C4-2B (cell line): Measurements from ENCODE around the gene NUDT17.

Experiments
- ZFX ChIP-seq: fragments of 450-650 bp; IDR thresholded peaks from 2 replicates; pipeline ENCODE4 v1.6.1; 2017
- TF ChIP-seq, protein P1 (sequence below): fragments of 450-650 bp; conservative IDR thresholded peaks from 2 replicates; pipeline ENCODE4 v1.5.1; 2017; ENCODE audit warnings: mild to moderate bottlenecking

- TF ChIP-seq, protein P1, sequence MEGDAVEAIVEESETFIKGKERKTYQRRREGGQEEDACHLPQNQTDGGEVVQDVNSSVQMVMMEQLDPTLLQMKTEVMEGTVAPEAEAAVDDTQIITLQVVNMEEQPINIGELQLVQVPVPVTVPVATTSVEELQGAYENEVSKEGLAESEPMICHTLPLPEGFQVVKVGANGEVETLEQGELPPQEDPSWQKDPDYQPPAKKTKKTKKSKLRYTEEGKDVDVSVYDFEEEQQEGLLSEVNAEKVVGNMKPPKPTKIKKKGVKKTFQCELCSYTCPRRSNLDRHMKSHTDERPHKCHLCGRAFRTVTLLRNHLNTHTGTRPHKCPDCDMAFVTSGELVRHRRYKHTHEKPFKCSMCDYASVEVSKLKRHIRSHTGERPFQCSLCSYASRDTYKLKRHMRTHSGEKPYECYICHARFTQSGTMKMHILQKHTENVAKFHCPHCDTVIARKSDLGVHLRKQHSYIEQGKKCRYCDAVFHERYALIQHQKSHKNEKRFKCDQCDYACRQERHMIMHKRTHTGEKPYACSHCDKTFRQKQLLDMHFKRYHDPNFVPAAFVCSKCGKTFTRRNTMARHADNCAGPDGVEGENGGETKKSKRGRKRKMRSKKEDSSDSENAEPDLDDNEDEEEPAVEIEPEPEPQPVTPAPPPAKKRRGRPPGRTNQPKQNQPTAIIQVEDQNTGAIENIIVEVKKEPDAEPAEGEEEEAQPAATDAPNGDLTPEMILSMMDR = no peak
- no peak for TF ChIP-seq ZFX
Measured at GRCh38 chr1:145799806-145800205, 45.6 kb upstream of the NUDT17 start.
